Neural cell (in vitro differentiated cells): ENCODE measurements around the gene TTPAL. TPM values are rescaled to one million over a fixed set of nuclear protein-coding genes. Genes with fewer than 3 reads are reported as not detected.

Source experiments
- H2AFZ ChIP-seq: fragments of 200-600, 300-800 bp; sonication (generic), shearing (Covaris generic); 2 replicates; pipeline ENCODE4 v1.6.0; 2014; ENCODE audit warnings: low read depth, mild to moderate bottlenecking, antibody characterized with exemption, low read length, moderate library complexity
- H3F3A ChIP-seq: fragments of 200-600 bp; shearing (Covaris generic); 2 replicates; pipeline ENCODE4 v1.6.1; 2016; ENCODE audit warnings: mild to moderate bottlenecking, moderate library complexity, mixed read lengths, antibody characterized with exemption, low read length; ENCODE audit not compliant: insufficient read depth, poor library complexity, severe bottlenecking
- H3K27ac ChIP-seq: fragments of 200-600, 300-800 bp; sonication (generic), shearing (Covaris generic); 2 replicates; pipeline ENCODE4 v1.5.1; 2014; ENCODE audit warnings: mild to moderate bottlenecking, low read length, moderate library complexity
- H3K27me3 ChIP-seq: fragments of 300-800, 200-600 bp; sonication (generic), shearing (Covaris generic); 2 replicates; pipeline ENCODE4 v1.6.0; 2014; ENCODE audit warnings: mild to moderate bottlenecking, low read depth, low read length, moderate library complexity; ENCODE audit not compliant: insufficient read depth
- H3K36me3 ChIP-seq: fragments of 300-800, 200-600 bp; sonication (generic), shearing (Covaris generic); 2 replicates; pipeline ENCODE4 v1.5.1; 2014; ENCODE audit warnings: mild to moderate bottlenecking, antibody characterized with exemption, low read length, moderate library complexity; ENCODE audit not compliant: insufficient read depth
- H3K4me2 ChIP-seq: fragments of 300-800, 200-600 bp; sonication (generic), shearing (Covaris generic); 2 replicates; pipeline ENCODE4 v1.6.0; 2014; ENCODE audit warnings: mild to moderate bottlenecking, low read length
- H3K4me3 ChIP-seq: fragments of 300-800, 200-600 bp; sonication (generic), shearing (Covaris generic); 2 replicates; pipeline ENCODE4 v1.5.1; 2014; ENCODE audit warnings: mild to moderate bottlenecking, low read length, moderate library complexity
- H3K79me2 ChIP-seq: fragments of 200-600 bp; shearing (Covaris generic); replicated peaks from 2 replicates; pipeline ENCODE4 v1.6.0; 2014; ENCODE audit warnings: mild to moderate bottlenecking, low read length, moderate library complexity; ENCODE audit not compliant: insufficient read depth
- H3K9ac ChIP-seq: fragments of 300-800, 200-600 bp; sonication (generic), shearing (Covaris generic); 2 replicates; pipeline ENCODE4 v1.6.1; 2016; ENCODE audit warnings: mild to moderate bottlenecking, low read length, mixed read lengths
- H3K9me2 ChIP-seq: fragments of 200-600 bp; shearing (Covaris generic); 2 replicates; pipeline ENCODE4 v1.6.1; 2016; ENCODE audit warnings: mild to moderate bottlenecking, low read length, mixed read lengths; ENCODE audit not compliant: insufficient read depth
- H3K9me3 ChIP-seq: fragments of 200-600, 300-800 bp; sonication (generic), shearing (Covaris generic); 2 replicates; pipeline ENCODE4 v1.6.1; 2016; ENCODE audit warnings: mild to moderate bottlenecking, mixed run types, low read length, moderate library complexity, mixed read lengths
- H4K20me1 ChIP-seq: fragments of 200-600 bp; shearing (Covaris generic); 2 replicates; pipeline ENCODE4 v1.6.1; 2016; ENCODE audit warnings: mild to moderate bottlenecking, mixed run types; ENCODE audit not compliant: insufficient read depth
- CTCF ChIP-seq: fragments of 450-650 bp; IDR thresholded peaks from 2 replicates; pipeline ENCODE4 v1.5.1; 2014; ENCODE audit warnings: antibody characterized with exemption, mild to moderate bottlenecking, moderate library complexity; ENCODE audit not compliant: poor library complexity, severe bottlenecking
- EP300 ChIP-seq: fragments of 450-650 bp; conservative IDR thresholded peaks from 2 replicates; pipeline ENCODE4 v1.6.1; 2014; ENCODE audit warnings: antibody characterized with exemption, mild to moderate bottlenecking, moderate library complexity; ENCODE audit not compliant: poor library complexity, severe bottlenecking
- EZH2 ChIP-seq: fragments of 200-600, 300-800 bp; shearing (Covaris generic), sonication (generic); IDR thresholded peaks from 2 replicates; pipeline ENCODE4 v1.6.1; 2014; ENCODE audit warnings: antibody characterized with exemption, low read length, borderline replicate concordance, mild to moderate bottlenecking; ENCODE audit not compliant: insufficient read depth, poor library complexity, severe bottlenecking
- MXI1 ChIP-seq: fragments of 450-650 bp; conservative IDR thresholded peaks from 2 replicates; pipeline ENCODE4 v1.6.1; 2014; ENCODE audit warnings: antibody characterized with exemption, mild to moderate bottlenecking; ENCODE audit not compliant: poor library complexity, severe bottlenecking
- POLR2AphosphoS5 ChIP-seq: IDR thresholded peaks from 2 replicates; pipeline ENCODE4 v1.6.1; 2012
- RAD21 ChIP-seq: fragments of 450-650 bp; conservative IDR thresholded peaks from 2 replicates; pipeline ENCODE4 v1.6.1; 2014; ENCODE audit warnings: antibody characterized with exemption, mild to moderate bottlenecking, moderate library complexity
- REST ChIP-seq: IDR thresholded peaks from 2 replicates; pipeline ENCODE4 v1.6.1; 2012; ENCODE audit warnings: borderline replicate concordance
- SMC3 ChIP-seq: fragments of 450-650 bp; conservative IDR thresholded peaks from 2 replicates; pipeline ENCODE4 v1.6.1; 2014; ENCODE audit warnings: antibody characterized with exemption, mild to moderate bottlenecking, moderate library complexity; ENCODE audit not compliant: poor library complexity
- TAF1 ChIP-seq: IDR thresholded peaks from 2 replicates; pipeline ENCODE4 v1.6.1; 2012; ENCODE audit warnings: low read depth
- polyA plus RNA-seq: library from polyadenylated mRNA; depleted of rRNA; stranded (reverse); fragments of >200 nt; gene quantifications from 2 replicates; pipeline ENCODE4 v1.2.3, GENCODE V29; 2014

The TTPAL gene
- polyA plus RNA-seq, 1 donor from 2014 or later, result 11.2 TPM

GRCh38 chr20:44468044-44468782 lies 7.5 kb upstream of the TTPAL start:
- H3K36me3 ChIP-seq, result no peaks in the 10 kb centered on the region
- no peak overlapping the region for H3K4me2 ChIP-seq
- no peak overlapping the region for H3K4me3 ChIP-seq
- no peaks in the 10 kb centered on the region for H3K9me3 ChIP-seq
- no peaks in the 10 kb centered on the region for H3K9me2 ChIP-seq
- H3F3A ChIP-seq, result no peaks in the 10 kb centered on the region
- no peak overlapping the region for H3K9ac ChIP-seq
- H3K27me3 ChIP-seq, result no peaks in the 10 kb centered on the region
- no peaks in the 10 kb centered on the region for H4K20me1 ChIP-seq
- H2AFZ ChIP-seq, result no peak overlapping the region
- no peak overlapping the region for H3K27ac ChIP-seq
- H3K79me2 ChIP-seq, result no peaks in the 10 kb centered on the region
- TF ChIP-seq REST (no peak), CTCF (no peak), EZH2 (no peak), POLR2AphosphoS5 (no peak), RAD21 (no peak), MXI1 (no peak), TAF1 (no peak), SMC3 (no peak), EP300 (no peak)

DNA sequence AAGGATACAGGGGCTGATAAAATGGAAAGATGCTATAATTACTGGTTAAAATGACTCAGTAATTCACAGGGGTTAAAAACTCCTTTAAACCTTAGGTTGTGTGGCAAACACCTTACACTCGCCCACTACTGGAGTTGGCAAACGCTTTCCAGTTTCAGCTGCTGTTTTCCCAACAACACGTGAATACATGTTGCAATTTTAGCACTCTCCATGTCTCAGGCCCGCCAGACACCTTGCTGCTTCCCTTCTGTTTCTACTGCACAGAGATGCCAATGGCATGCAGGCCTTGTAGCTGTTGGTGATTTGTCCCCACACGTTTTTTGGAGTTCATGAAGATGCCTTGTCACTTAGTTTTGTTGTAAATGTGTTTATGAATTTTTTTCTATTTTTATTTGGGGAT lies 5.3 kb upstream of the TTPAL start:
- Histone ChIP-seq H3F3A (no peaks in the 10 kb centered on the region), H3K27ac (no peak overlapping the region)
- TF ChIP-seq EP300 (no peak), TAF1 (no peak), RAD21 (no peak), POLR2AphosphoS5 (no peak), SMC3 (no peak), REST (no peak), EZH2 (no peak), CTCF (no peak), MXI1 (no peak)

More for the DNA sequence above, 5.3 kb upstream of the TTPAL start:
- Histone ChIP-seq H4K20me1 (no peaks in the 10 kb centered on the region), H3K9me3 (no peaks in the 10 kb centered on the region), H3K27me3 (no peaks in the 10 kb centered on the region), H3K36me3 (no peaks in the 10 kb centered on the region), H3K9ac (no peak overlapping the region), H2AFZ (no peak overlapping the region), H3K9me2 (no peaks in the 10 kb centered on the region), H3K4me2 (no peak overlapping the region), H3K4me3 (no peak overlapping the region), H3K79me2 (no peaks in the 10 kb centered on the region)
